ENCODE results near the gene MYL9. TPM values are rescaled to one million over a fixed set of nuclear protein-coding genes. Genes with fewer than 3 reads are reported as not detected.
"Not testable (repeated sequence)": the region's sequence is repeated elsewhere in the genome, so short reads cannot be mapped to it uniquely, and the experiment has no call there.

MYL9 gene
- total RNA-seq, 1 donor from 2014 or later, result 2,307 TPM

DNA sequence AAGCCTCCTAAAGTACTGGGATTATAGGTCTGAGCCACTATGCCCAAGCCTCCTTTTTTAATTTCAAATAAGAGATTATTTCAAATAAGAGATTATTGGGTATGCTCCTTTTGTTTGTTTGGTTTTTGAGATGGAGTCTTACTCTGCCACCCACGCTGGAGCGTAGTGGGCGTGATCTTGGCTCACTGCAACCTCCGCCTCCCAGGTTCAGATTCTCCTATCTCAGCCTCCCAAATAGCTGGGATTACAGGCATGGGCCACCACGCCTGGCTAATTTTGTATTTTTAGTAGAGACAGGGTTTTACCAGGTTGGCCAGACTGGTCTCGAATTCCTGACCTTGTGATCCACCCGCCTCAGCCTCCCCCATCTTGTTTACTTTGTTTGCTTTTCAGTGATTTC, 18.9 kb upstream of the MYL9 start:
- DNase-seq (ENCODE audit: low spot score); intact Hi-C loops (cut with DNase I): not testable (repeated sequence)

DNA sequence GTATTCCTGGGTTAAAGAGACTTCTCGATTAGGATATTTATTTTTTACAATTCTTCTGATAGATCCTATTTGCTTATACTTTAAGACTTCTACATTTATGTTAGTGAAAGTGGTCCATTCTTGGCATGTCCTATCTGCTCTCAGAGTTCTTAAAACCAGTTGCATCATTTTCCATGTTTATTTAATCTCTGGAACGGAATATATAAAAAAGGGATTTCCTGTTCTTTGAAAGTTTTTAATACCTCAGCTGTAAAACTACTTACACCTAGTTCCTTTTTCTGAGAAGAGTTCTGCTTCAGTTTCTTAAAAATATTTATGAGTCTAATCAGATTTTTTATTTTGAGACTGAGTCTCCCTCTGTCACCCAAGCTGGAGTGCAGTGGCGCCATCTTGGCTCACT, 18.0 kb upstream of the MYL9 start:
- intact Hi-C loops (cut with DNase I), result no loop called here
- no peak for DNase-seq (ENCODE audit: low spot score)

DNA sequence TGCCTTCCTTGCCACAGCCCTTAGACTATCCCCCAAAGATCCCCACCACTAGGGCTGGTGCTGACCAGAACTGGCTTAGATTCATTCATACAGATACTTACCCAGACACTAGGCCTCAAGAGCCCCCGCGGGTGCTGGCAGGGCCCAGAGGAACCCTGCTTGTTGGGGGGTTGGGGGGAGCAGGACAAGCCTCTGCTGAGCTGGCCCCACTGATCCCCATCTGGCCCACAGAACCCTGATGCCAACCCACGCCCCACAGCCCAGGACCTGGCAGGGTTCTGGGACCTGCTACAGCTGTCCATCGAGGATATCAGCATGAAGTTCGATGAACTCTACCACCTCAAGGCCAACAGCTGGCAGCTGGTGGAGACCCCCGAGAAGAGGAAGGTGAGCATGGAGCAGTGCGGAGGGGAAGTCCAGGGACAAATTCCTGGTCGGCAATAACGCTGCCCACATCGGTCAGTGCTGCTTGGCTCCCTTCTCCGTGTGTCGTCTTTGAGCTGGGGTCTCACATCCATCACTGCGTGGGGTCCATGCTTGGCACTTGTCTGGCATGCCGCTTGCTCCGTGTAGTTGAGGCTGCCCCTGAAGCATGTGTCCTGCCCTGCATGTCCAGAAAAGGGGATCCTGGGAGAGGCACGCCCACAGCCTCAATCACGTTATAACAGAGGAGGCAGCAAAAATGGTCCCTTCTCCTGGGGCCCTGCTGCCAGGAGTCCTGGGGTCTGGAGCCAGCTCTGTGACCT, 15.5 kb upstream of the MYL9 start:
- DNase-seq (ENCODE audit: low spot score), result peak; percentile 62
- intact Hi-C loops (cut with DNase I), result no loop called here

DNA sequence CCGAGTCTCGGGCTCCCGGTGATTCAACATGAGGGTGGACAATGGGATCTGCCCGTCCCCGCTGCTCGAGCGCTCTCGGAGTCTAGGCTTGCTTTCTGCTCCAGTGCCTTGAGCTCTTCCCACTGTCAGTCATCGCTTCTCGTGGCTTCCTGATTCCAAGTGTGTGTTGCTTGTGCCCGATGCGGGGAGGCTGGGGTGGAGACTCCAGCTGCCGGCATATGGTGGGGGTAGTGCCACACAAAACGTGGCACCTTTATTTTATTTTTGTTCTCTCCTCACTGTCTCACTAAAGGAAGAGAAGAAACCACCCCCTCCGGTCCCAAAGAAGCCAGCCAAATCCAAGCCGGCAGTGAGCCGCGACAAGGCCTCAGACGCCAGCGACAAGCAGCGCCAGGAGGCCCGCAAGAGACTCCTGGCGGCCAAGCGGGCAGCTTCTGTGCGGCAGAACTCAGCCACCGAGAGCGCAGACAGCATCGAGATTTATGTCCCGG, 14.8 kb upstream of the MYL9 start:
- peak; percentile 72 for DNase-seq (ENCODE audit: low spot score)
- intact Hi-C loops (cut with DNase I), result no loop called here

DNA sequence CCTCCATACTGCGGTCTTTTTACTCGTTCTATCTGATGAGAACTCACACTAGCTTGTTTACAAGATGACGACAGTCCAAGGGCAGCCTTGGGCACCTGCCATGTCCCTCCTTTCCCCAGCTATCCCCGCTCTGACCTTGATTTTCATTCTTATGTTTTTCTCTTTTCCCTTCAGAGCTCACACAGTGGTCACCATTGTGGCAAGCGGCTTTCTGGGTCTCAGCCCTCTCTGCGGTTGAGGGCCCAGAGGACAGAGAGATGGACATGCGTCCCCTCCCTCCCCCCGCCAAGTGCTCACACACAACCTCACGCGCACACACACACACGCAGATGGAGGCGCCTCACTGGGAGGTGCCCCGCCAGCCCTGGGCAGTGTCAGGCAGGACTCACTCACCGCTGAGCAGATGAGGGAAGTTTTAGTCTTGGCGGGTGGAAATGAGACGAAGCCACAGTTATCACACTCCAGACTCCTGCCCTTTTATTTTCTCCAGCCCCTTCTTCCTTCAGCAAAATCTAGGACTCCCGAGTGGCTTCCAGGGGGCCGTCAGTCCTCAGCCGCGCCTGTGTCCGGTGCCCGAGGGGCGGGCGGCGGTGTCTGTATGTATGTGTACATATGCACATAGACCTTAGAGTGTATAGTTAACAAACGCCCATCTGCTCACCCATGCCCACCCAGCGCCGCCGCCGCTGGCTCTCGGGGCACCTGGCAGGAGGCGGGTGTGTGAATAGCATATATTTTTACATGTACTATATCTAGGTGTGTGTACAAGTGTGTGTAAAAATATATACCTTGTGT, 13.8 kb upstream of the MYL9 start:
- intact Hi-C loops (cut with DNase I), result no loop called here
- peak; percentile 51 for DNase-seq (ENCODE audit: low spot score)

DNA sequence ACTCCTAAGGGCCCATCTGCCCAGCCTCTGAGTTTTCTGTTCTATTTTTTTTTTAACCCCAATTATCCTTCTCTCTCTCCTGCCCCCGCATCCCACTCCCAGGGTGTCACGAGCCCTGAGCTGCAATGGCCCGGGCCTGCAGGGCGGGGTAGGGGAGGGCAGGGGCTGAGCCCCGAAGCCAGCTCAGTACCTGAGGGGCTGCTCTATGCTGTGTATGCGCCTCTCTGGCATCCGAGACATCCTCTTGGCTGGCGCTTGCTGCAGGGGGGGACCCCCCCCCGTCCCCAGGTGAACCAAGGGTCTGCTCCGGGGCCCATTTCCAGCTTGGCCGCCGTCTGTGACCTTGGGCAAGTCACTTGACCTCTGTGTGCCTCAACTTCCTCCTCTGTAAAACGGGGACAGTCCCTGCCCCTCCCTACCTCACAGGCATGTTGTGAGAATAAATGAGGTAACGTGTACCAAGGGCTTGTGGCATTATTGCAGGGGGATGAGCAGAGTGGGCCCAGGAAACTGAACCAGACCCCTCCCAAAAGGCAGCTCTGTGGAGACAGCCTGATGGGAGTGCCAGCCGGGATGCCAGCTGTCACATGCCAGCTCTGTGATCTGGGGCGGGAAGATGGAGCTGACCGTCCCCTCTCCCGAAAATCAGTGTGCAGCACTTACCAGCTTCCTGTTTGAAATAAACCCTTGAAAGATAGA, 13.0 kb upstream of the MYL9 start:
- intact Hi-C loops (cut with DNase I), result no loop called here
- peak; percentile 65 for DNase-seq (ENCODE audit: low spot score)

DNA sequence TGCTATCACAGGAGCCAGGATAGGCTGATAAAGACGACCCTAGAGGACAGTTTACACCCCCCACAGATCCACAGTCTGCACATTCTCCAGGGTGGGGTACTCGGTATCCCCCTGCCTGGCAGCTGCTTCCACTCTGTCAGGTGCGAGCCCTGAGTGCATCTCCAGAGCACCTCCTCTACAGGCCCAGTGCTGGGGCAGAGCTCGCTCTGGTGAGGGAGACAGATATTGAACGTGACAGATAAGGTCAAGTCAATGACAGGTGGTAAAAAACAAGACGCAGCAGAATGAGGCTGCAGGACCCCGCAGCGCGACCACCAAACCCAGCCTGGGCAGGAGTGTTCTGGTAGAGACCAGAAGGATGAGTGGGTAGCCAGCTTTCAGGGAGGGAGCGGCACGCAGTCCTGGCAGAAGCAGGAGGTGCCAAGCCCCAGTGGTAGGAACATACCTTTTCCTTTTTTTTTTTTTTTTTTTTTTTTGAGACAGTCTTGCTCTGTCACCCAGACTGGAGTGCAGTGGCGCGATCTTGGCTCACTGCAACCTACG, 12.4 kb upstream of the MYL9 start:
- peak; percentile 27 for DNase-seq (ENCODE audit: low spot score)
- intact Hi-C loops (cut with DNase I), result no loop called here

DNA sequence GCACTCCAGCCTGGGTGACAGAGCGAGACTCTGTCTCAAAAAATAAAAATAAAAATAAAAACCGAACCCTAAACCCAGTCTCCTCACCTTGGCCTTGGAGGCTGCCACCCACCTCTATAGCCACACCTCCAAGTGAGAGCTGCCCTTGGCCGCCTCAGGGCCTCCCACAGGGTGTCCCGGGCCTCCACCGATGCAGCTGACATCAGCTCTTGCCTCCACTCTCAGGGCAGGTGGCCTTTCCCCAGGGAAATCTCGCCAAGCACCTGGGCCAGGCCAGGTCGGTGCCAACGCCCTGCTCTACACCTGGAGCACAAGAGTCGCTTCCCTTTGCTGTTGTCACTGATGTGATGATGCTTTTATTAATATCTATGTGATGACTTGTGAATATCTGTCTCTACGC, 8.9 kb upstream of the MYL9 start:
- intact Hi-C loops (cut with DNase I), result no loop called here

DNA sequence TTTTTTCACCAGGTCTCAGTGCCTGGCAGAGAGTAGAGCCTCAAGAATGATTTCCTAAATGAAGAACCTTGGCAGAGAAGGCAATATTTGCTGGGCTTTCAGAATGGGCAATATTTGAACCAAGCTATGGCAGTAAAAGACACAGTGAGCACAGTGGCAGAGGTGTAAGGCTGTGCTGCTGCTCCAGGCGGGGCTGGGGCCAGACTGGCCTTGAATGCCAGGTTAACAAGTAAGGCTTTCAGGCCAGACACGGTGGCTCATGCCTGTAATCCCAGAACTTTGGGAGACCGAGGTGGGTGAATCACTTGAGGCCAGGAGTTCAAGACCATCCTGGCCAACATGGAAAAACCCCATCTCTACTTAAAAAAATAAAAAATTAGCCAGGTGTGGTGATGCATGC, 8.5 kb upstream of the MYL9 start:
- DNase-seq (ENCODE audit: low spot score), result no peak
- intact Hi-C loops (cut with DNase I), result no loop called here

More for the DNA sequence above, 8.9 kb upstream of the MYL9 start:
- DNase-seq (ENCODE audit: low spot score), result no peak

DNA sequence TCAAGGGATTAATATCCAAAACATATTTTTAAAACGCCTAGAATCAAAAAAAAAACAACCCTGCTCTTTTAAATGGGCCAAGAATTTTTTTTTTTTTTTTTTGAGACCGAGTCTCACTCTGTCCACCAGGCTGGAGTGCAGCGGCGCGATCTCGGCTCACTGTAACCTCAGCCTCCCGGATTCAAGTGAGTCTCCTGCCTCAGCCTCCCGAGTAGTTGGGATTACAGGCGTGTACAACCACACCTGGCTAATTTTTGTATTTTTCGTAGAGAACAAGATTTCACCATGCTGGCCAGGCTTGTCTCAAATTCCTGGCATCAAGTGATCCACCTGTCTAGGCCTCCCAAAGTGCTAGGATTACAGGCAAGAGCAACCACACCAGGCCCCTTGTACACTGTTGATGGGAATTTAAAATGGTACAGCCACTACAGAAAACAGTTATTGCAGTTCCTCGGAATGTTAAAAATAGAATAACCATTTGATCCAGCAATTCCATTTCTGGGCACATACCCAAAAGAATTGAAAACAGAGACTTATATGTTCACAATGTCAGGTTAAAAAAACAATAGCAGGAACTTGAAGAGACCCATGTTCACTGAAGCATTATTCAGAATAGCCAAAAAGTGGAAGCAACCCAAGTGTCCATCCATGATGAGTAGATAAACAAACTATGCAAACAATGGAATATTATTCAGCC, 3.1 kb upstream of the MYL9 start:
- DNase-seq (ENCODE audit: low spot score), result no peak

DNA sequence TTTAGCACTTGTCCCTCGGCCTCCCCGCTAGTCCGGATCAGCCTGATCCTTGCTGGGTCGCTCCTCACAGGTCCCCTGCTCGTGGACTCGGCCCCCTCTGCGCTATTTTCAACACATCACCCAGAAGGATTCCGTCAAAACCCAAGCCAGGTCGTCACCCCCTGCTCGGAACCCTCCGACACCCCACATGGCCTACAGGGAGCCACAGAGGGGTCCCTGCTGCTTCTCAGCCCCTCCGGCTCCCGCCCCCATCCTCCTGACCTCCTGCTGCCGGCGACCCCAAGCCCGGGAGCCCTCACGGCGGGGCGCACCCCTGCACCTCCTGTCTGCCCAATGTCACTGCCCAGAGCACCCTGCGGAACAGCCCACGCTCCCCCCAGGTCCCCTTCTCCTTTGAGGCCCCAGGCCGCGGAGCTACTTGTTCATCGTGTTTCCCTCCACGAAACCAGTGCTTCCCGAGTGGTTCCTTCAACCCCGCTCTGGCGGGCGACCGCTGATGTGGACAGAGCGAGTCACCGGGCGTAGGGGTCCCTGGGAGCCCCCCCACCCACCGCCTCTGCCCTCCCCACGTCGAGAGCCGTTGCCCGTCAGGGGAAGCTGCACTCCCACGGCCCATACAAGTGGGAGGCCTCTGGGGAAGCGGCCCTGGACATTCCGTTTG, 638 bp upstream of the MYL9 start:
- intact Hi-C loops (cut with DNase I), result loop anchor here (5.0 kb wide), 1 partner anchor 58 kb away; no protein-coding TSS in a partner anchor
- no peak for DNase-seq (ENCODE audit: low spot score)

More for the DNA sequence above, 3.1 kb upstream of the MYL9 start:
- intact Hi-C loops (cut with DNase I), result no loop called here

DNA sequence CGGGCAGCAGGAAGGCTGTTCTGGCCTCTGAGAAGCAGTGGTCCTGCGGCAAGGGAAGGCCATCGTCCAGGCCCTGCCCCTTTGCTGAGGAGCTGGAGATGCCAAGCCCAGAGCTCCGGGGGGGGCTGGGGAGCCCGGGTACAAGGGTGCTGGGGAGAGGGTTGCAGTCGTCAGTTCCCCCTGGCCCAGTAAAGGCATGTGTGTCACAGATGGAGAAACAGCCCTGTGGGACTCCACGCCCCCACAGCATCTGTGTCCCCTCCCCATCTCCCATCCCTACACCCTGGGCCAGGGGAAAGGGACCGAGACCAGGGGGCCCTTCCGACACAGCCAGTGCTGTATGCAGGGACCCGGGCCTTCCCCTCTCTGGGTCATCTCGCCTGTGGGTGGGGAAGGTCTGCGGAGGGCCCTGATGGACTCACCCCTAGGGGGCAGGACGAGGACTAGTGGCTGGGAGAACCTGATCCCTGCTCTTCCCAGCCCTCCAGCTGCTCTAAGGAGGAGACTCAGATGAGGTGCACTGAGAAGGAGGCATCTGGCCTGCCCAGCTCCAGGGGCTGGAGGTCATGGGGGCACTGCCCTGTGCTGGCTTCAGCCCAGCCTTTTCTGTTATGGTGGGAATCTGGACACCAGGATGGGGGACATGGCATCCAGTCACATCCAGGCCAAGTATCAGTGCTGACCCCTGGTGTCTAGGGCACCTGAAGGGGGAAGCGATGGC, 609 bp downstream of the MYL9 start:
- intact Hi-C loops (cut with DNase I), result loop anchor here (1.0 to 5.0 kb wide), 2 partner anchors 60 to 80 kb away; no protein-coding TSS in a partner anchor

DNA sequence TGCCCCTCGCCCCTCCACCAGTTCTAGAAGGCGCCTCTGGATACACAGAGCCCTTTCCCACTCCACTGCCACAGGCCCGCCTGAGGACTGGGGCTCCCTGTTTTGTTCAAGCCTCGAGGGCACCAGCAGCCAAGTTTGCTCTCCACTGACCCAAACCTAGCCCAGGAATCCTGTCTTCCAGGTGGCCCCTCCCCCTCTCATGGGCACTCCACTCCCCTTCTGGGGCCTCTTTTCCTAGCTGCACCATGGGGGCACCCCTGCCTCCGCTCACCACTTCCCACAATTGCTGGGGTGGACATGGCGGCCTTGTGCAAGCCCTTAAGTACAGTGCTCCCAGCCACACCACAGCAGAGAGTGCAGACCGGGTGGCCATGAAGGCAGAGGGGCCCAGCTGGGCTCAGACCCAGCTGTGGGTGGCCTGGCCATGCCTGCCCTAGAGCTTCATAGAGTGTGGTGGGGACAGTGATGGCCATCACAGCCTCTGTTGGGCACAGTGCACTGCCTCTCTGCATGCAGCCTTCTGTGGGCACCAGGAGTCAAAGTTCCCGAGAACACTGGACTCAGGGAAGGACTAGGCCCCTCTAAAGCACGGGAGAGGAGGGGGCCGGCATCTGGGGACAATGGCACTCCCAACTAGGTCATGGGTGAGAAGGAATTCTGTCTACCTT, 1.3 kb downstream of the MYL9 start:
- no peak for DNase-seq (ENCODE audit: low spot score)
- intact Hi-C loops (cut with DNase I), result loop anchor here (1.0 to 5.0 kb wide), 2 partner anchors 60 to 80 kb away; no protein-coding TSS in a partner anchor

More for the DNA sequence above, 609 bp downstream of the MYL9 start:
- DNase-seq (ENCODE audit: low spot score), result no peak

DNA sequence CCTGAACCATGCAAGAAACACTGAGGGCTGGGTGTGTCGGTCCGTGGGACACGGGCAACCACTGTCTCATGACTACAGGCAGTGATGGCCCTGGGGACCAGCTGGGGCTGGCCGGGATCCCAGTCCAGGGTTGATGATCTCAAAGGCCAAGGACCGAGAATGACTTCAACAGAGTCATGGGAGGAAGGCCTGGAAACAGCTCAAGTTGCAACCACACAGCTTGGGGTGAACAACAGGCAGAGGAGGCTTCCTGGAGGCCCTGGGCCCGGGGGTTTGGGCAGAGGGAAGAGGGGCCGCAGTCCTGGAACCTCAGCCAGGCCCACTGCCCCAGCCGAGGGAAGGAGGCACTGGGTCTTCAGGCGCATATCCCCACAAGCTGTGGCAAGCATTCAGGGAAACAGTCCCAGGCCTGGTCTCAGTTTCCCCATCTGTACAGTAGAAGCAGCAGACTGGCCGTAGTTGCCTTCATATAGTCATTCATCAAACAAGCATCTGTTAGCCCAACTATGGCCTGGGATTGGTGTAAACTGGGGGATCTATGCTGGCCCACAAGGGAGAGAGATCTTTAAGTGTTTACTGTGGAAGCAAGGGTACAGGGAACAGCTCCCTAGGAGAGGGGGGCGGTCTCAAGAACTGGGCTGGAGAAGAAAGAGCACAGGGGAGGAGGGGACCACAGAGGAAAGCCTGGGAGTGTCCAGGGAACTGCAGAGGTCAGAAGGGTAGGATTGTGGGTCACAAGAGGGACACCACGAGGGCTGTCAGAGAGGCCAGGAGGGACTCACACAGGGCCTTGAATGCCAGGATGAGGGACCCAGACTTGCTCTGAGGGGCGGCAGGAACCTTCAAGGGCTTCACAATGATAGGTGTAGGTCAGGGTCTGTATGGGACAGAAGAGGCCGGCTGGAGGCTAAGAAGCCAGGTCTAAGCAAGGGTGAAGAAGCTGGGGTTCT, 2.1 kb downstream of the MYL9 start:
- DNase-seq (ENCODE audit: low spot score), result peak; percentile 90
- intact Hi-C loops (cut with DNase I), result loop anchor here (1.0 to 5.0 kb wide), 2 partner anchors 45 to 61 kb away; no protein-coding TSS in a partner anchor

DNA sequence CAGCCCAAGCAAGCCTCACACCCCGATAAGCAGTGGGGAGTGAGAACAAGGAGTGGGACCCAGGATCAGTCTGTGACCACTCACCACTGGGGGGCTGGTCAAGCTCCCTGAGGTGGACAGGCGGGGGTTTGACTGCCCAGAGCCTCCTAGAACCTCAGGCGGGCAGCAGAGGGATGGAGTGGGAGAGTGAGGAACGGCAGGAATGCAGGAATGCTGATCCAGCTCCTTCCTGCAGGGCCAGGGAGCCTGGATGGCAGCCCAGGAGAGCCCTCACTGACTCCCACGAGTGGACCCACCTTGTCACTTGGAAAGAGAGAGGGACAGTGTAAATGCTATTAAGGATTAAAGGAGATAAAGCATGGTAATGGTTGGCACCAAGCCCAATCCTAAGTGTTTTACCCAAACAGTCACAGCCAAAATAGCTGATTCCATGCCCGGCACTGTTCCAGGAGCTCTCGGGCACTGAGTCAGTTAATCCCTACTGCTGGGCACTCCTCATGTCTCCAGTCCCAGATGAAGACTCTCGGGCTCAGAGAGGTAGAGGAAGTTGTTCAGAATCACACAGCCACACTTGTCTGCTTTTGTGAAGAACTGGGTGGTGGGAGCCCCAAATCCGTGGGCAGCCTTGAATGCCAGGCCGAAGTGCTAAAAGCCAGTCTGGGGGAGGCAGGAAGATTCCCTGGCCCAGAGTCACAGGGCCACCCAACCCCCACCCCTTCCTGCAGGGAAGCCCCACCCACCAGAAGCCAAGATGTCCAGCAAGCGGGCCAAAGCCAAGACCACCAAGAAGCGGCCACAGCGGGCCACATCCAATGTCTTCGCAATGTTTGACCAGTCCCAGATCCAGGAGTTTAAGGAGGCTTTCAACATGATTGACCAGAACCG, 3.1 kb downstream of the MYL9 start:
- no peak for DNase-seq (ENCODE audit: low spot score)
- intact Hi-C loops (cut with DNase I), result loop anchor here (1.0 to 5.0 kb wide), 2 partner anchors 46 to 62 kb away; no protein-coding TSS in a partner anchor
